ENCODE results near the gene PDZRN3.

DNA sequence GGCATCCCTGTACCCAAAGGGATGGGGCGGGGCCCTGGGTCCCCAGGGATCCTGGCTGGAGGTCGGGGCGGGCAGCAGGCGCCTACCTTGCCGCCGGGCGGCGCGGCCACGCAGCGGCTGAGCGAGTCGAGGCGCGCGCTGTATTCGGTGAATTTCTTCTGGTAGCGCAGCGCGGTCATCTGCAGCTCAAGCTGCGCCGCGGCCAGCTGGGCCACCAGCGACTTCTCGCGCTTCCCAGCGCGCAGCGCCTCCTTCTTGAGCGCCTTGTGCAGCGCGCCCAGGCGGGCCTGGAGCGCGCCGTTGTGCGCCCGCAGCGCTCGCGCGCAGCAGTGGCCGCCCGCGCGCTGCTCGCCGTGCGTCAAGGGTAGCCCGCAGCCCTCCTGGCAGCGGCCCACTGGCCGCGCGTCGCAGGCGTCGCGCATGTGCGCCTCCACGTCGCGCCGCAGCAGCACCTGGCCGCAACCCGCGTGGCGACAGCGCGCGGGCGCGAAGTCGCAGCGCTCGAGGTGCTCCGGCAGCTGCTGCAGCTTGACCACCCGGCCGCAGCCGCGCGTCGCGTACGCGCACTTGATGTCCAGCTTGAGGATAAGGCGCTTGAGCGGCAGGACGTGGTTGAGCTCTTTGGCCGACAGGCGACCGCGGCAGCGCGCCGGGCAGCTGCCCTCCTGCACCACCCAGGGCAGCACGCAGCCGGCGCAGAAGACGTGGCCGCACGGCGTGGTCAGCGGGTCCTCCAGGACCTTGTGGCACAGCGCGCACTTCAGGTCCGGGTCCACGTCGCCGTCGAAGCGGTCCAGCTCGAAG, 522 bp downstream of the PDZRN3 start:
- TF ChIP-seq, protein P1, sequence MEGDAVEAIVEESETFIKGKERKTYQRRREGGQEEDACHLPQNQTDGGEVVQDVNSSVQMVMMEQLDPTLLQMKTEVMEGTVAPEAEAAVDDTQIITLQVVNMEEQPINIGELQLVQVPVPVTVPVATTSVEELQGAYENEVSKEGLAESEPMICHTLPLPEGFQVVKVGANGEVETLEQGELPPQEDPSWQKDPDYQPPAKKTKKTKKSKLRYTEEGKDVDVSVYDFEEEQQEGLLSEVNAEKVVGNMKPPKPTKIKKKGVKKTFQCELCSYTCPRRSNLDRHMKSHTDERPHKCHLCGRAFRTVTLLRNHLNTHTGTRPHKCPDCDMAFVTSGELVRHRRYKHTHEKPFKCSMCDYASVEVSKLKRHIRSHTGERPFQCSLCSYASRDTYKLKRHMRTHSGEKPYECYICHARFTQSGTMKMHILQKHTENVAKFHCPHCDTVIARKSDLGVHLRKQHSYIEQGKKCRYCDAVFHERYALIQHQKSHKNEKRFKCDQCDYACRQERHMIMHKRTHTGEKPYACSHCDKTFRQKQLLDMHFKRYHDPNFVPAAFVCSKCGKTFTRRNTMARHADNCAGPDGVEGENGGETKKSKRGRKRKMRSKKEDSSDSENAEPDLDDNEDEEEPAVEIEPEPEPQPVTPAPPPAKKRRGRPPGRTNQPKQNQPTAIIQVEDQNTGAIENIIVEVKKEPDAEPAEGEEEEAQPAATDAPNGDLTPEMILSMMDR (conservative IDR thresholded peaks at IDR 0.05; ENCODE audit: low read depth, low read length) = no peak
- no peak for TF ChIP-seq EZH2 (IDR thresholded peaks at IDR 0.05; ENCODE audit: borderline replicate concordance, low read depth, low read length, poor library complexity, severe bottlenecking)

All from A673 (cell line).